PC-3 (cell line): ENCODE results near the gene PLCD1. TPM values are rescaled to one million over a fixed set of nuclear protein-coding genes. Genes with fewer than 3 reads are reported as not detected.
"Not testable (repeated sequence)": the region's sequence is repeated elsewhere in the genome, so short reads cannot be mapped to it uniquely, and the experiment has no call there.

Experiments used
- ATAC-seq: fragments of 200-7000 bp; cut with Tn5 transposase; 2 replicates; pipeline ENCODE4 v1.9.1; 2020; ENCODE audit warnings: mild to moderate bottlenecking, moderate library complexity
- Bru-seq: library from RNA; stranded (reverse); fragments of 400-500 nt; gene quantifications from one replicate; lab custom pipeline; 2021; lab: Mats Ljungman, UMichigan
- BruChase-seq, 2 experiments: library from RNA; stranded (reverse); fragments of 400-500 nt; gene quantifications; one replicate each; lab custom pipeline; 2021; lab: Mats Ljungman, UMichigan
- BruUV-seq: library from RNA; stranded (reverse); fragments of 400-500 nt; replicated peaks from 2 replicates; lab custom pipeline; 2021; lab: Mats Ljungman, UMichigan
- CTCF ChIA-PET: fragments of 300-600 bp; sonication (Branson Sonifier 250); formaldehyde crosslinking; loops from one replicate; lab custom pipeline; 2022; ENCODE audit warnings: antibody characterized with exemption; lab: Charles Lee
- POLR2A ChIA-PET: fragments of 300-600 bp; sonication (Branson Sonifier 250); formaldehyde crosslinking; loops from one replicate; lab custom pipeline; 2022; ENCODE audit warnings: antibody characterized with exemption; ENCODE audit not compliant: unreplicated experiment; lab: Charles Lee
- DNase-seq: peaks from one replicate; pipeline ENCODE4 v3.0.0-alpha.2; 2015
- H2AFZ ChIP-seq: fragments of 300-600 bp; sonication (generic); 2 replicates; pipeline ENCODE4 v1.6.0; 2016; ENCODE audit warnings: antibody characterized with exemption, low read length
- H3F3A ChIP-seq: fragments of 300-600 bp; sonication (generic); one replicate; pipeline ENCODE4 v1.6.0; 2017; ENCODE audit warnings: antibody characterized with exemption, low read length, control low read depth, mild to moderate bottlenecking; ENCODE audit not compliant: unreplicated experiment
- H3K27ac ChIP-seq: fragments of 300-600 bp; sonication (generic); 2 replicates; pipeline ENCODE4 v1.5.1; 2016; ENCODE audit warnings: mild to moderate bottlenecking, low read length
- H3K27me3 ChIP-seq: fragments of 300-600 bp; sonication (generic); 2 replicates; pipeline ENCODE4 v1.6.1; 2016; ENCODE audit warnings: low read length, mixed read lengths
- H3K36me3 ChIP-seq: fragments of 300-600 bp; sonication (generic); 2 replicates; pipeline ENCODE4 v1.6.1; 2016; ENCODE audit warnings: low read depth, mixed run types, low read length, mixed read lengths
- H3K4me1 ChIP-seq: fragments of 300-600 bp; sonication (generic); 2 replicates; pipeline ENCODE4 v1.5.1; 2016; ENCODE audit warnings: low read length; ENCODE audit not compliant: insufficient read depth
- H3K4me2 ChIP-seq: fragments of 300-600 bp; sonication (generic); 2 replicates; pipeline ENCODE4 v1.6.0; 2016; ENCODE audit warnings: low read length
- H3K4me3 ChIP-seq: fragments of 300-600 bp; sonication (generic); 2 replicates; pipeline ENCODE4 v1.5.1; 2016; ENCODE audit warnings: mild to moderate bottlenecking, low read length, mixed read lengths
- H3K79me2 ChIP-seq: fragments of 300-600 bp; sonication (generic); 2 replicates; pipeline ENCODE4 v1.6.1; 2017; ENCODE audit warnings: low read length, mixed read lengths
- H3K9ac ChIP-seq: fragments of 300-600 bp; sonication (generic); 2 replicates; pipeline ENCODE4 v1.6.0; 2016; ENCODE audit warnings: mild to moderate bottlenecking, low read length
- H3K9me2 ChIP-seq: fragments of 300-600 bp; sonication (generic); replicated peaks from 2 replicates; pipeline ENCODE4 v1.6.1; 2016; ENCODE audit warnings: mixed run types, low read length, mixed read lengths
- H3K9me3 ChIP-seq: fragments of 300-600 bp; sonication (generic); 2 replicates; pipeline ENCODE4 v1.6.1; 2016; ENCODE audit warnings: low read length, mixed read lengths
- H4K20me1 ChIP-seq: fragments of 300-600 bp; sonication (generic); 2 replicates; pipeline ENCODE4 v1.6.1; 2016; ENCODE audit warnings: low read length, mixed read lengths
- EZH2 ChIP-seq: fragments of 300-600 bp; sonication (generic); IDR thresholded peaks from one replicate; pipeline ENCODE4 v1.6.1; 2017; ENCODE audit warnings: antibody characterized with exemption, mild to moderate bottlenecking, low read length; ENCODE audit not compliant: unreplicated experiment
- EZH2phosphoT487 ChIP-seq: fragments of 300-600 bp; sonication (generic); IDR thresholded peaks from 2 replicates; pipeline ENCODE4 v1.6.1; 2018; ENCODE audit warnings: mild to moderate bottlenecking, antibody characterized with exemption, low read length, borderline replicate concordance
- intact Hi-C: fragments of 100-400 bp; cut with micrococcal nuclease; formaldehyde crosslinking; loops from 2 replicates; pipeline ENCODE4 v1.9.0; 2023
- long read RNA-seq: library from polyadenylated mRNA; unstranded; transcript quantifications from one replicate; pipeline ENCODE4 v2.0.0, GENCODE V29; 2021; ENCODE audit not compliant: unreplicated experiment
- total RNA-seq: library from RNA; depleted of rRNA; stranded (reverse); fragments of >200 nt; gene quantifications from 2 replicates; pipeline ENCODE4 v1.2.3, GENCODE V29; 2014; rRNA removed
- TF ChIP-seq, protein P1 (sequence below): fragments of 300-600 bp; sonication (generic); conservative IDR thresholded peaks from 2 replicates; pipeline ENCODE4 v1.5.1; 2017; ENCODE audit warnings: antibody characterized with exemption, low read depth, mild to moderate bottlenecking, low read length

The PLCD1 gene
- total RNA-seq (16.9 and 18.5 TPM in 2 replicates), Bru-seq, nascent RNA (percentile 55 among the genes with signal in this experiment), BruChase-seq, experiment 1, labeled RNA remaining after a 6-hour chase (percentile 57 among the genes with signal in this experiment), BruChase-seq, experiment 2, labeled RNA remaining after a 2-hour chase (percentile 59 among the genes with signal in this experiment)
- long read RNA-seq, transcript PLCD1-204 (15 exons, 2,963 nt), result major isoform, 37 of 74 reads
- long read RNA-seq, partial matches to known transcripts, result 29 of 74 reads
- long read RNA-seq, other reads (novel, unspliced or antisense), result 8 of 74 reads

DNA sequence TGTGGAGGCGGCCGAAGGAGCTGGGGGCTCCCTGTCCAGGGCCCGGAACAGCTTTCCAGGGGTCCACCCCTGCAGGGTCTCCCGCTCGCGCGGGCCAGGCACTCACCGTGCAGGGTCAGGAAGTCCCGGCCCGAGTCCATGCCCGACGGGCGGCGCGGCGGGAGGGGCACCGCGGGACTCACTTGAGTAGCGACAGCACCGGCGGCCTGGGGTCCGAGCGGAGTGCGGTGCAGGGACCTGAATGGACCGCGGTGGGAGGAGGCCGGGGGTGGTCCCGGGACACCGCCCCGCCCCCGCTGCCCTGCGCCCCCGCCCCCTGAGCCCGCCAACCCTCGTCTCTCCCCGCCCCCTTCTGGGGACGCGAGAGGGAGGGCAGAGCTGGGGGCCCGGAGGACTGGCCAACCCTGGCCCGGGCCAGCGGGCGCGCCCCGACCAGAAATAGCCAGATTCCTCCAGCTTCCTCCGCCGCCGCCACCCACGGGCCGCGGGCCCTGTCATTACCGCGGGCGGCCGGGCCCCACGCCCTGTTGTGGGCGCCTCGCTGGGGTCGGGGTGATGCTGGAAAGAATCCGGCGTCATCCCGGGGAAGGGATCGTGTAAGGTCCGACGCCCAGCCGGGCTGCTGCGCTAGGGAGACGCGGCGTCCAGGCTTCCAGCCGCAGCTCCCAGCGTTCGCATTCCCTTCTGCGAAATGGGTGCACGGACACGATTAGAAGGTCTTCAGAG, at the start of gene PLCD1:
Gene PLCD1, minus strand, starts transcription at position 243 of the 726 bp plus-strand sequence. Its CDS starts 103 bp downstream, at position 140.
- intact Hi-C loops, result no loop called here
- Histone ChIP-seq H3K4me1 (peaks cover 40% of the 10 kb centered on the region), H3F3A (no peaks in the 10 kb centered on the region), H3K4me2 (peak within 1 kb of the TSS; percentile 78), H3K9me3 (no peaks in the 10 kb centered on the region), H2AFZ (no peak within 1 kb of the TSS), H4K20me1 (no peaks in the 10 kb centered on the region), H3K27me3 (no peaks in the 10 kb centered on the region), H3K9me2 (no peaks in the 10 kb centered on the region), H3K36me3 (no peaks in the 10 kb centered on the region), H3K9ac (no peak within 1 kb of the TSS), H3K4me3 (no peak within 1 kb of the TSS), H3K27ac (peak within 1 kb of the TSS; percentile 89), H3K79me2 (no peaks in the 10 kb centered on the region)
- BruUV-seq, result no TSS peak
- CTCF ChIA-PET, result no interaction called here
- TF ChIP-seq, protein P1, sequence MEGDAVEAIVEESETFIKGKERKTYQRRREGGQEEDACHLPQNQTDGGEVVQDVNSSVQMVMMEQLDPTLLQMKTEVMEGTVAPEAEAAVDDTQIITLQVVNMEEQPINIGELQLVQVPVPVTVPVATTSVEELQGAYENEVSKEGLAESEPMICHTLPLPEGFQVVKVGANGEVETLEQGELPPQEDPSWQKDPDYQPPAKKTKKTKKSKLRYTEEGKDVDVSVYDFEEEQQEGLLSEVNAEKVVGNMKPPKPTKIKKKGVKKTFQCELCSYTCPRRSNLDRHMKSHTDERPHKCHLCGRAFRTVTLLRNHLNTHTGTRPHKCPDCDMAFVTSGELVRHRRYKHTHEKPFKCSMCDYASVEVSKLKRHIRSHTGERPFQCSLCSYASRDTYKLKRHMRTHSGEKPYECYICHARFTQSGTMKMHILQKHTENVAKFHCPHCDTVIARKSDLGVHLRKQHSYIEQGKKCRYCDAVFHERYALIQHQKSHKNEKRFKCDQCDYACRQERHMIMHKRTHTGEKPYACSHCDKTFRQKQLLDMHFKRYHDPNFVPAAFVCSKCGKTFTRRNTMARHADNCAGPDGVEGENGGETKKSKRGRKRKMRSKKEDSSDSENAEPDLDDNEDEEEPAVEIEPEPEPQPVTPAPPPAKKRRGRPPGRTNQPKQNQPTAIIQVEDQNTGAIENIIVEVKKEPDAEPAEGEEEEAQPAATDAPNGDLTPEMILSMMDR, result no peak
- TF ChIP-seq EZH2phosphoT487 (no peak), EZH2 (no peak)
- ATAC-seq (no peak), DNase-seq (no peak)
- POLR2A ChIA-PET, result no interaction called here

DNA sequence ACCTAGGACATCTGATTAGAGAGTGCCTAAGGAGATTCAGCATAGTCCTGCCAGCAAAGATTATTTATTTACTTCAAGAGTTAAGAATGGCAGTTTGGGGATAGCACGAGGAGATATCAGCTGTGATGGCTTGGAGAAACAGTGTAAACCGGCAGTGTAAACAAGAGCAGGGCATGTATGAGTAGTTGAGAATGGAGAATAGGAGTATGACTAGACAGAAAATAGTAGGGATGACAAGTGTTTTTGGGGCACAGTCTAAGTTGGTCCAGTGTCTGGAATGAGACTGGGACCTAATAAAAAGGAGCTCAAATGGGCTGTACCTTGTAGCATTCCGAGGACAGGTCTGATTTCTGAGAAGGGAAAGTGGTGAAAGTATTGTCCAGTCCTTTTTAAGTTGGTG, 47.6 kb upstream of the PLCD1 start:
- H3K27me3 ChIP-seq, H3F3A ChIP-seq, H3K4me2 ChIP-seq, H2AFZ ChIP-seq, H3K9me3 ChIP-seq, H3K36me3 ChIP-seq, H3K4me3 ChIP-seq, H3K4me1 ChIP-seq, POLR2A ChIA-PET, intact Hi-C loops, H3K27ac ChIP-seq, BruUV-seq, H3K9ac ChIP-seq, H3K79me2 ChIP-seq, H3K9me2 ChIP-seq, H4K20me1 ChIP-seq, ATAC-seq, DNase-seq, CTCF ChIA-PET: not testable (repeated sequence)

DNA sequence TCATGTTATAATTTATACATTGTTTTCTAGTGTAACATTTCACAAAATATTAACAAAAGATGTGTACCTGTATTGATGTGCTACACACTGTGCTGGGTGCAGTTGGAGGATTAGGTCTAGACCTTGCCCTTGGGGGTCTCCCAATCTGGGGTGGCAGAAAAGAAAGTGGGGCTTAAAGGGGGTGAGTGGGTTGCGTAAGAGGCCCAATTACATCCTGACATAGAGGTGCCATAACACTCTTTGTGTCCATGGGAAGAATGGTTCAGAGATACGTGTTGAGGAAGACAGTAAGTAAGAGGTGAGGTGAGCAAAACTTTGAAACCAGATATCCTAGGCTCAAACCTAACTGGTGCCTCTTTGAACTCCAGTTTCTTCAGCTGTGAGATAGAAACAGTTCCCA, 40.6 kb upstream of the PLCD1 start:
- peaks cover 21% of the 10 kb centered on the region for H3K27me3 ChIP-seq
- no peak for DNase-seq
- ChIA-PET POLR2A (no interaction called here), CTCF (no interaction called here)
- no peak overlapping the region for H3K9ac ChIP-seq
- H3K27ac ChIP-seq, result no peak overlapping the region
- no peak overlapping the region for H3K4me2 ChIP-seq
- ATAC-seq, result no peak
- H3K4me1 ChIP-seq, result no peaks in the 10 kb centered on the region
- H3F3A ChIP-seq, result no peaks in the 10 kb centered on the region
- no peaks in the 10 kb centered on the region for H3K36me3 ChIP-seq
- H4K20me1 ChIP-seq, result no peaks in the 10 kb centered on the region
- no peaks in the 10 kb centered on the region for H3K9me2 ChIP-seq
- no peak overlapping the region for H2AFZ ChIP-seq
- intact Hi-C loops, result no loop called here
- TF ChIP-seq, protein P1, result no peak
- TF ChIP-seq EZH2phosphoT487 (no peak), EZH2 (no peak)
- BruUV-seq, result no TSS peak
- H3K4me3 ChIP-seq, result no peak overlapping the region
- no peaks in the 10 kb centered on the region for H3K79me2 ChIP-seq
- no peaks in the 10 kb centered on the region for H3K9me3 ChIP-seq
